Right ventricle myocardium superior (tissue), 1 donor: ENCODE results near the gene INPP5A. TPM values are rescaled to one million over a fixed set of nuclear protein-coding genes. Genes with fewer than 3 reads are reported as not detected.
A peak's percentile ranks its signal among the peaks of the same experiment; 100 is the strongest.

Source experiments
- ATAC-seq: fragments of 200-7000 bp; cut with Tn5 transposase; one replicate; pipeline ENCODE4 v1.9.1; 2020; ENCODE audit warnings: mild to moderate bottlenecking; ENCODE audit not compliant: poor library complexity
- DNase-seq: peaks from one replicate; pipeline ENCODE4 v3.0.0-alpha.2; 2020
- intact Hi-C: fragments of 100-400 bp; cut with DNase I; formaldehyde crosslinking; loops from one replicate; pipeline ENCODE4 v1.11.2; 2022
- total RNA-seq: library from RNA; stranded (reverse); fragmentation: NEBNext Ultra II Directional; extraction: Animal tissue kit (Norgen Biotek cat#: 25700); gene quantifications from one replicate; pipeline ENCODE4 v1.2.1, GENCODE V29; 2021
- donor health status: DM: no; HTN: yes; CAD: no; lungs with severe emphysema.

Gene INPP5A
- total RNA-seq, 1 donor from 2014 or later: 99.1 TPM

DNA sequence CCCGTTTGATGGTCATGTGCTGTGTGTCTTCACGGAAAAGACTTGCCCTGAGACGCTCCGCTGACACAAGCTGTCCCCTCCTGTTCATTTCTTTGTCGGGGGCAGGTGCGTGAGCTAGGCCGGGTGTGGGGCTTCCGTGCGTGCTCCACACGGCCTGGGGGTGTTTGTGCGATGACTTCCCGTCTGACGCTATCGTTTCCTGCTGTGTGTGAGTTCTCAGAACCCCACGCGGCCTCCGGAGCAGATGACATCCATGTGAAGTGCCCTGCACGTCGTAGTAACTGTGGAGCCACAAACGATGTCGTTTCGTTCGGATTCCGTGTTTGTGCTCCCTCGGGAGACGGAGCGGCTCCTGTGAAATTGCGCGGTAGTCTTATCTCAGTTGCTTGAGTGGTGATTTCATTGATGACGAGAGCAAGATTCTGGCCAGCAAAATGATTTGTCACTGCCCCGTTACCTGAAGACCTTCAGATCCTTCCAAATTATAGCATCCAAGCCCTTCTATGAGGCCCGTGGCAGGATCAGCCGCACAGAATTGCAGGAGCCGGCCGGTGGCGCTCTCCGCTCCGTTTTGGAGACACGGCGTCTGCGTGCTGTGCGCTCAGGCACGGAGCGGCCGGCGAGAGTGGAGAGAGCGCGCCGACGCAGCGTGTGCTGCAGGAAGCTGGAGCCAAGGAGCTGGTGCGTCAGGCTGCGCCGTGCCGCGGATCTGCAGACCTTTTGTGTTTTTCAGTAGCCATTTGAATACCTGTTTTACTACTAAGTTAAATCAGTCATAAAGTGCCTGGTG, 153.4 kb downstream of the INPP5A start:
- intact Hi-C loops: no loop called here
- ATAC-seq (no peak), DNase-seq (peak; percentile 29)

DNA sequence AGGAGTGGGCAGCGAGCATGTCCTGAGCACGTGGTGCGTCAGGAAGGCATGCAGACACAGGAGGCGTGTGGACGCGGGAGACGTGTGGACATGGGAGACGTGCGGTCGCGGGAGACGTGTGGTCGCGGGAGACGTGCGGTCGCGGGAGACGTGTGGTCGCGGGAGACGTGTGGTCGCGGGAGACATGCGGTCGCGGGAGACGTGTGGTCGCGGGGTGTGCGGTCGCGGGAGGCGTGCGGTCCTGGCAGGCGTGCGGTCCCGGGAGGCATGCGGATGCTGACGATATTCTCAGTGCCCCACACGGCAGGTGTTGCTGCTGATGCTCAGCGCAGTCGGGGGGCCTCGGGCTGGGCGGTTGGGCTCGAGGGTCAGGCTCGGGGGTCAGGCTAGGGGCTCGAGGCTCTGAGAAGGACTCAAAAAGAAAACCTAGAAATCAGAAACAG, 154.1 kb downstream of the INPP5A start:
- ATAC-seq (no peak), DNase-seq (peak; percentile 10)

DNA sequence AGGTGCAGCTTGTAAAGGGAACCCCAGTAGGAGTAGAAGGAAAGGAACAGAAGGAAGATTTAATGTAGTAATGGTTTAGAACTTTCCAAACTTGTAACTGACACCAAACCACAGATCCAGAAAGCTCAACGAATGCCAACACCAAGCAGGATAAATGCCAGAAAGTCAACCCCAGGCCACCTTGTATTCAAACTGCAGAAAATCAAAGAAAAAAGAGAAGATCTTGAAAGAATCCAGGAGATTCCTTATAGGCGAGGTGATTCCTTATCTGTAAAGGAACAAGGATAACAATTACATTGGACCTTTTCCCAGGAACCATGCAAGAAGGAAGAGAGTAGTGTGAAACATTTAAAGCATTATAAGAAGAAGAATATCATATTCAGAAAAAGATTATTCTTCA, 154.7 kb downstream of the INPP5A start:
- ATAC-seq (no peak), DNase-seq (no peak)
- intact Hi-C loops: no loop called here

More for the DNA sequence above, 154.1 kb downstream of the INPP5A start:
- intact Hi-C loops: no loop called here

DNA sequence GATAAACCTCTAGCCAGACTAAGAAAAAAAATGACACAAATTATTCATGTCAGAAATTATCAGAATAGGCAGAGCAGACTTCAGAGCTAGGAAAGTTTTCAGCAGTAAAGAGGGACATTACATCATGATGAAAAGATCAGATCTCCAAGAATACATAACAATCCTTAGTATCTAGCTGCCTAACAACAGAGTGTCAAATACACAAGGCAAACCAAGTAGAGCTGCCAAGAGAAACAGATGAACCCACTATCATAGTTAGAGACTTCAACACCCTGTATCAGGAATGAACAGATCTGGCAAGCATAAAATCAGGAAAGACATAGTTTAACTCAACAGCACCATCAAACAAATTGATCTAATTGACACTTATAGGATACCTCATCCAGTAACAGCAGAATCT, 156.1 kb downstream of the INPP5A start:
- no peak for DNase-seq
- intact Hi-C loops: no loop called here
- no peak for ATAC-seq

DNA sequence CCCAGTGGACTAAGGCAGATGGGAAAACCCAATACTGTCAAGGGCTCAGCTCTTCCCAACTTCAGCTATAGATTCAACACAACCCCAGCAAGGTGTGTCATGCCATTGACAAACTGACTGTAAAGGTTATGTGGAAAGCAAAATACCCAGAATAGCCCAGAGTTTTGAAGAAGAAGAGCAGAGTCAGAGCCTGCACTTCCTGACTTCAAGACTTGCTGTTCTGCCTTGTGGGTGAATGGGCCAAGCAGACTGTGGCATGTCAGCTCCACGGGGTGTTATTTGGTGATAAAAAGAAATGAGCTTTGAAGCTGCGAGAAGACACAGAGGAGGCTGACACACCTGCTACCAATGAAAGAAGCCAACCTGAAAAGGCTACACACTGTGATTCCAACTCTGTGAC, 158.6 kb downstream of the INPP5A start:
- intact Hi-C loops: no loop called here
- ATAC-seq (no peak), DNase-seq (peak; percentile 9)

DNA sequence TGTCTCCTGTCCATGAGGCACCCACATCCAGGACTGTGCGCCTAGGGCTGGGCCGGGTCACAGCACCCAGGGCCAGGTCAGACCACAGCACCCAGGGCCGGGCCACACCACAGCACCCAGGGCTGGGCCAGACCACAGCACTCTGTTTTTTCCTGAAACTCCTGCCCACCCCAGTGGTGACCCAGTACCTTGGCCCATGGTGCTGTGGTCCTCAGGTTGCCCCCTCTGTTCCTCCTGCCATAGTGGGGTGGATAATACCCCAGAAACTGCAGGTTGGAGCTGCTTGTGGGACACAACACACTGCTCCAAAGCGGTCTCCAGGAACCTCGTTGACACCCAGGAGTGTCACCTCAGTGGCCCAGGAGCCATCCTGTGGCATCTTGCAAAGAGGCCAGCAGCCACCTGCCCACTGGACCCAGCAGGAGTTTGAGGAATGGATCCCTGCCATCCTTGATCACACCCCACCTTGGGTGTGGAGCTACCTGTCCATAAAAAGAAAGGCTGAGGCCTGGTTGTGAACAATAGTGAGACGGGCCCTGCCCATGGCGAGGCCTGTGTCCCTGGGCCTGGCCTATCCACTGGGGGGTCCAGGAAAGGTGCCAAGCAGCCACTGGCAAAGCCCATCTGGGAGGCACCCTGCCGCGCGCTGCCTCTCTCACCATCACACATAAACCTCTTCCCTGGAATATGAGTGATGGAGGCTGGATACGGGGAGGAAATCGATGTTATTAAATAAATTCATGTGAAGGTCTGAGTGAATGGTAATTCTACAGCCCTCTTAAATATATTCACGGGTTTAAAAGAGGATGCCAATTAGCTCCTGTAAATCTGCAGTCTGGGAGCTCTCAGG, 159.4 kb downstream of the INPP5A start:
- ATAC-seq (no peak), DNase-seq (peak; percentile 36)
- intact Hi-C loops: no loop called here

DNA sequence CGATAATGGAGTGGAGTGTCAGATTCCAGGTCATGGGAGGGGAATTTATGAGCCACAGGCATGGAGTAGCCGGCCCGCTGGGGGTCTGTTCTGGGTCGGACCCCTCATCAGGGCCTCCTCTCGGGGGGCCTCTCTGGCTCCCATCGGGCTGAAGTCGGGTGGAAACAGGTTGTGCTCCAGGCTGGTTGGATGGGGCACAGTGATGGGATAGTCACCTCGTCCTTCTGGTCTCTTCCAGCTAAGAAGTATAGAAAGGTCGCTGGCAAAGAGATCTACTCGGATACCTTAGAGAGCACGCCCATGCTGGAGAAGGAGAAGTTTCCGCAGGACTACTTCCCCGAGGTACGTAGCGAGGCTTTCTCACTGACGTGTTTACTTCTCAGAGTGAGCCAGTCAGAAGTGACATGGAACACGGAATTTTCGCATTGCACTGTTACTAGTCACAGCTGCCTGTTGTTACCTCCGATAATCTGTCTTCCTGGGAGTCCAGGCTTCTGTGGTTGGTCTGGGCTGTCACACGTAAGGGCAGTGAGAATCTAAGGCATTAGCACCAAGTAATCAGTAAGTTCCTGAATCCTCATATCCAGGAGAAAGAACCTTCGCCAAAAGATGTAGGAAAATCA, 160.1 kb downstream of the INPP5A start:
- peak; percentile 17 for DNase-seq
- intact Hi-C loops: no loop called here
- ATAC-seq: no peak

DNA sequence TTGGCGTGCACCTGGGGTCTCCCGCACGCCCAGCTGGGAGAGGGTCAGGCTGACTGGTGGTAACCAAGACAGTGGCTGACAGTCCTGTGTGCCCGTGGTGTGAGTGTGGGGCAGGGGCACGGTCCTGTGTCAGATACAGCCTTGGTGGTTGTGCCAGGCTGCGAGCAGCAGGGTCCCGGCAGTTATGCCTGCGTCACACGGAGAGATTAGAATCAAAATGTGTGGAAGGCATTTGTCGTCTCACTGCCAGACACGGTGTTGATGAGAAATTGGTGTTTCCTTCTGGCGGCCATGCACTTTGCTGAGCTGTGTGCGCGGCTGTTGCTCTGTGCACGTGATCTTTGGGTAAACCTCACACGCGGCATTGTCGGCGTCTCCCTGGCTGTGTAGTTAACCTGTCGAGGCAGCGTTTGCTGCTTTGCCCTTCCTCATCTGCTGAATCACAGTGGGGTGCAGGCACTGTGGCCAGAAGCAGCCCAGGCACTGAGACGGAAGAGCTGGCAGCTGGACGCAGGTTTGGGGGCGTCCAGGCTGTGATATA, 160.7 kb downstream of the INPP5A start:
- intact Hi-C loops: no loop called here
- DNase-seq: peak; percentile 42

DNA sequence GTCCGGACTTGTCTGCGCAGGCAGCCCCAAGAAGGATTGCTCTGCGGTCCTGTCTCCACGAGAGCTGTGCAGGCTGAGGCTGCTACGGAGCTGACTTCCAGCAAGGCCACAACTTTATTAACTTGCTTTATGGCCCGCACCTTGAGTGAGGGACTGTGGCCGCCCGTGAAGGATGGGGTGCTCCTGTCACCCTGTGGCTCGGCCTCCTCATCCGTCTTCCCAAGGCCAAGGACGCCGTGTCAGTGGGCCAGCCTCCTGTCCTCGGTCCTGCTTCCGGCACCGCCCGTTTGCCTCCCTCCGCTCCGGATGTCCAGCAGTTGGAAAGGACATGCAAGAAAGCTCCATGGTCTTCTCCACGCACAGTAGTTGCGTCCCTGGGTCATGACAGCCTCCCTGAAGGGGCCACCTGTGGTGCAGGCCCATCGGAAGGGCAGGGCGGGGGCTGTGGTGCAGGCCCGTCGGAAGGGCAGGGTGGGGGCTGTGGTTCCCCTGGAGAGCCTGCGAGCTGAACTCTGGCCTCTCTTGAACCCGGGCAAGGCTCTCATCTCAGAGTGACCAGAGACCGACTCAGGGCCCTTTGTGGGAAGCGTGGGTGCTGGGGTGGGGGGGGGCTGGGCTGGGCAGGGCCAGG, 161.3 kb downstream of the INPP5A start:
- DNase-seq (peak; percentile 33), ATAC-seq (no peak)
- intact Hi-C loops: no loop called here

More for the DNA sequence above, 160.7 kb downstream of the INPP5A start:
- ATAC-seq: no peak

DNA sequence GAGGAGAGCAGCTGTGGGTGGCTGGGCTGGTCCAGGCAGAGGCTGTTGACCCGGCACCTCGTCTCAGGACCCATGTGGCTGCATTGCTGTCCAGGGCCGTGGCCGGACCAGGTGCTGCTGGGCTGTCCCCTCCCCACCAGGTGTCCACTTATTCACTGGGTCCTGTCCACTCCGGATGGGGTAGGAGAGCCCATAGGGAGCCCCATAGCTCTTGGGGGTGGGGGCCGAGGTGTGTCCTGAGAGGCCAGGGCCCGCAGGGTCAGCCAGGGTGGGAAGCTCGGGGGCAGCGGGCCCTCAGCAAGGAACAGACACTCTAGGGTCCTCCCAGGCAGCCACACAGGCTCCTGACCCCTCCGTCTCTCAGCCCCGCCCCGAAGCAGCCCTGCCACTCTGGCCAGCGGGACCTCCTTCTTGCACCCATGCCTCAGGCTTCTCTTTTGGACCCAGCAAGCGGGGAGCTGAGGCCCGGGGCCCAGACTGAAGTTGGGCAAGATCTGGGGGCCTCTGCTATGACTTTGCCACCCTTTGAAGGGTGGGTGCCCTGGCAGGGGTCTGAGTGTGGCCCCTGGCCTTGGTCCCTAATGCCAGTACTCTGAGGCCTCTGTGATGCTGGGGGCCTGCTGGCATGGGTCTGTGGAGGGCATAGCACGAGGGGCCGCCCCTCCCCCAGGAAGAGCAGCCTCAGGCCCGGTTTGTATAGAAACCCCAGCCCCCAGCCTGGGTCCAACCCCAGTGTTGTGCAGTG, 162.0 kb downstream of the INPP5A start:
- peak; percentile 35 for DNase-seq
- no peak for ATAC-seq
- intact Hi-C loops: no loop called here

DNA sequence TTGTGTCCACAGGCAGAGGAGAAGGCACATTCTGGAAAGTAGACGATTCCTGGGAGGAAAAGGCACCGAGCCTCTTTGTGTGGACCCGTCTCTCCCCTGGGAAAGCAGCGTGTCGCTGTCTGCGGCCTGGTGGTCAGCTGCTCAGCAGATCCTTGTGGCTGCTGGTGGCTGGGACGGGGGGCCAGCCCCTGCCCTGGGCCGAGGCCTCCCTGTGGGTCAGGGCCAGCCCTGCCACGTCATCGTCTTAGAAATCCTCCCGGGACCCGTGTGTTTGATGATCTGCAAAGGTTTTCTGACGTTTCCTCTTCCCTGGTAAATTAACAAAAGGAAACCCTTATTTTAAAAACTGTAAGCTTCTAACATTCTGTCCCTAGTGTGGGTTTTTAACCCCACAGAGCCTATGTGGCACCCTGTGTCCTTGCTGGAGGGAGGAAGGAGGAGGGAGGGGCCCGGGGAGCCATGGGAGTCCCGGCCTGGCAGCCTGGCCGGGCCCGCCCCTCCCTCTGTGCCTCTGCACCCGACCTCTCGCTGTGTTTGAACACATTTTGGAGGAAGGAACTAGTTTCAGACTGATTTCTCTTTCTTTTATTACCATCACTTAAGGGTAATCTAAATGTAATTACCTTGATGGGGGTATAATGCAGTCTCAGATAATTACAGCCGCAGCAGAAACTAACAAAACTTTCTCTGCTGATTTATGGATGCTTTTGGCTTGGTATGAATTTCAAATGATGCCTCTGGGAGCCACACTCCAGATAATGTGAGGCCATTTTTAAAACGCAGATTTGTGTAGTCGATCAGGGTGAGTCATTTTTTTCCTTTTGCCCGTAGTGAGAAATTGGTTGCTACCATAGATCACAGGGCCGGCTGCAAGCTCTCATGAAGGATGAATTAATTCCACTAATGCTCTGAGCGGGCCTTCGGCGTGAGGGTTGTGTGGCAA, 162.8 kb downstream of the INPP5A start:
- peak; percentile 39 for DNase-seq
- peak; percentile 19 for ATAC-seq
- intact Hi-C loops: no loop called here

DNA sequence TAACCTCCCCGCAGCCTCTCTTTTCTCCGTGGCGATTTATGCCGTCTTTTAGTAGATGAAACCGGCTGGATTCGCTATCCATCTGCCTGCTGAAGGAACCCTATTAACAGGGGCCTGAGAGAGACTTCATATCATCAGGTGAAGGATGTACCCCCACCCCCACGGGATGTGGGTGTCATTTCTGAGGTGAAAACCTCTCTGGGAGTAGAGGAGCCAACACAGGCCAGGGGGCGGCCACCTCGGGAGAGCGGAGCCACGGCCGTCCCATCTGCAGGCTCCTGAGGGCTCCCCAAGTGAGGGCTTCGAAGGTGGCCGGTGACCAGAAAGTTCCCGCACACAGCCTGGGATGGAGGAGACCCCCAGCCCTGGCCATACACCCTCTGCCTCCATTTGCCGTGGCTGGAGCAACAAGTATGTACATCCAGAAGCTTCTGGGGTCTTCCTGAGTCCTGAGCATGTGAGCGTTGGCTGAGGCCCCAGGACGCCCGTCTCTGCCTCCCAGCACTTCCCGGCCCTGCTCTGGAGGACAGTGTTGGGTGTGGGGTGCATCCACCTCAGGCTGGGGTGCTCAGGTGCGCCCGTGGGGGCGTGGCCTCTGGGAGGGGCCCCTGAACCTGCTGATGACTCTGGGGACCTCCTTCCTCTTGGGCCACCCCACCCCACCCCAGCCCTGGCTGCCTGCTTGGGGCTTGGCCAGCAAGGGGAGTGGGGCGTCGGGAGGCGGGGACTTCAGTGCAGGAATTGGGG, 163.7 kb downstream of the INPP5A start:
- ATAC-seq (no peak), DNase-seq (peak; percentile 34)
- intact Hi-C loops: no loop called here

DNA sequence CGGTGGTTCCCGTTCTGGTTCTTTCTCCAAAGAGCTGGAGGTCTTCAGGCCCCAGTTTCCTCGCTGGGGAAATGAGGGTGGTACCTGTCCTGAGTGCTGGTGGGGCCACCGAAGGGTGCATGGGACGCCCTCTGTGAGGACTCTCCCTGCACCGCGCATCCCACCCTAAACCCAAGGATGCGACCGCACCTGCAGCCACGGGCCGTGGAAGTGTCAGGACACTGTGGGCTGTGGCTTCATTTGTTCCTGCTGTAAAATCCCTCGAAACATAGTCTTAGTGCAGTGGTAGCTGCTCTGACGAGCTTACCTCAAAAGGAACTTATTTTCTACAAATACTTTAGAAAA, 164.2 kb downstream of the INPP5A start:
- no peak for DNase-seq
- ATAC-seq: no peak

DNA sequence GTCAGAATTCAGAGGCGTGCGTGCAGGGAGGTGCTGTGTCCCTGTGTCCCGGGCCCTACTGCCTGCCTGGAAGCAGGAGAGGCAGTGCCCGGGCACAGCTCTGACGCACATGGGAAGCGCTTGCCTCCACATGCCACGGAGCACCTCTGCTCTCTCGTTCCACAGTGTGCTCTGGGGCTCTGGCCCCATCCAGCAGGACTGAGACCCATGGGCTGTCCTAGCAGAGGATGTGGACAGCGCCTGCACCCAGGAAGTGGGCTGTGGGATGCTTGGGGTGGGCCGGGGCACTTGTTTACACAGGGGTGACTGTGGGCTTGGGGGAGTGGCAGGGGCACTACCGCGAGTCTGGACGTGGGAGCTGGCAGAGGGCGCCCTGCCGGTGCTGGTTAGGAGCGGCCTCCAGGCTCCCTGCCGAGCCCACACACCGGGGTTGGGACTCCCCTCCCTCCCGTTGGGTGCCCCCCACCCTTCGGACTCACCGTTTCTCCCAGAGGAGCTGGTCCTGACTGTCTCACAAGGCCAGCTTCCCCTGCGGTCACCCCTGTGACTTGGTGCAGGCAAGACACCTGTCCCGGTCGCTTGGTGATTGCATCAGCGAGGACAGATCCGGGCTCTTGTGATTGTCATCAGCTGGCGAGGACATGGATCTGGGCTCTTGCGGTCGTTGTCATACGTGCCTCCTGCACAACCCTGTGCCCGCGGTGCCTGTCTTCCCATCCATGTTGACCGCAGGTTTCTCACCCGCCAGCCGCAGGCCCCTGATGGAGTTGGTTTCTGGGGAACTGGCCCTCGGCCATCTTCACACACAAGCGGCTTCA, 165.2 kb downstream of the INPP5A start:
- ATAC-seq: no peak
- intact Hi-C loops: no loop called here
- DNase-seq: peak; percentile 32

More for the DNA sequence above, 164.2 kb downstream of the INPP5A start:
- intact Hi-C loops: no loop called here

DNA sequence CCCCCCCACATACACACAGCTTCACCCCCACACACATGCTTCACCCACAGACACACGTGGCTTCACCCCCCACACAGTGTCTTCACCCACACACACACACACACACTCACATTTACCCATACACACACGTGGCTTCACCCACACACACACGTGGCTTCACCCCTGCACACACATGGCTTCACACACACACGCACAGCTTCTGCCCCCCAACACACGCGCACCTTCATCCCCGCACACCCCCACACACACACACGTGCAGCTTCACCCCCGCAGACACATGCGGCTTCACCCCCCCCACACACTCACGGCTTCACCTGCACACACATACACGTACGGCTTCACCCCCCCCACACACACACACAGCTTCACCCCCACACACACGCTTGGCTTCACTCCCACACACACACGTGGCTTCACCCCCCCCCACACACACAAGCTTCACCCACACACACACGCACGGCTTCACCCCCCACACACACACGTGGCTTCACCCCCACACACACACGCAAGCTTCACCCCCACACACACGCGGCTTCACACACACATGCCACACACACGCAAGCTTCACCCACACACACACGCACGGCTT, 165.9 kb downstream of the INPP5A start:
- intact Hi-C loops: no loop called here
- DNase-seq (peak; percentile 23), ATAC-seq (no peak)
